ENCODE measurements around the gene SMIM35.
"Not testable (repeated sequence)": the region's sequence is repeated elsewhere in the genome, so short reads cannot be mapped to it uniquely, and the experiment has no call there.

The SMIM35 gene

DNA sequence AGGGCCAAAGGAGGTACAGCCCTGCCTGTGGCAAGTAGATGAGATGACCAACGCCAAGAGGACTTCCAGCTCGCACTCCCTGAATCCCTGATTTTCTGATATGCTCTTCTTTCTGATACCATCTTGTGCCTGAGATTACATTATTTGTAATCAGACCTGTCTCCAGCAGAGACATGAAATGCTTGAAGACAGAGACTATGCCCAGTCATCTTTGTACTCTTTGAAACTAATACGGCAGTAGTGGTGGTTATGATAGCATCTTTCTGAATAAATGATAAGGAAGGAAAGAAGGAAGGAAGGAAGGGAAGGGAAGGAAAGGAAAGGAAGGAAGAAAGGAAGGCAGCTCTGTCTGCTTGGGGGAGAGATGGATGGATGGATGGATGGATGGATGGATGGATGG, 72.7 kb downstream of the SMIM35 start:
- H3K9me3 ChIP-seq (ENCODE audit: control insufficient read depth, low read length), result no peaks in the 10 kb centered on the region
- H3K27me3 ChIP-seq (ENCODE audit: control insufficient read depth, insufficient read depth, low read length, poor library complexity, severe bottlenecking), result no peaks in the 10 kb centered on the region
- no peaks in the 10 kb centered on the region for H3K4me1 ChIP-seq (ENCODE audit: control insufficient read depth, insufficient read depth, low read length)
- H3K36me3 ChIP-seq (ENCODE audit: control insufficient read depth, insufficient read depth, low read length), result no peaks in the 10 kb centered on the region
- H3K27ac ChIP-seq (ENCODE audit: insufficient read depth, low read depth, low read length, poor library complexity, severe bottlenecking), result no peak overlapping the region
- WGBS, 2 experiments, result 97% methylated on average over 3 of the region's 3 CpGs
- no peak overlapping the region for H3K4me3 ChIP-seq (ENCODE audit: insufficient read depth, low read depth, low read length)

- 89% methylated on average over 7 of the region's 7 CpGs for WGBS, 2 experiments
- Histone ChIP-seq H3K27ac (ENCODE audit: insufficient read depth, low read depth, low read length, poor library complexity, severe bottlenecking) (no peak overlapping the region), H3K4me3 (ENCODE audit: insufficient read depth, low read depth, low read length) (no peak overlapping the region), H3K27me3 (ENCODE audit: control insufficient read depth, insufficient read depth, low read length, poor library complexity, severe bottlenecking) (no peaks in the 10 kb centered on the region), H3K4me1 (ENCODE audit: control insufficient read depth, insufficient read depth, low read length) (no peaks in the 10 kb centered on the region), H3K9me3 (ENCODE audit: control insufficient read depth, low read length) (no peaks in the 10 kb centered on the region), H3K36me3 (ENCODE audit: control insufficient read depth, insufficient read depth, low read length) (no peaks in the 10 kb centered on the region)
These were observed 74.6 kb downstream of the SMIM35 start for GRCh38 chr11:118012083-118012669.

DNA sequence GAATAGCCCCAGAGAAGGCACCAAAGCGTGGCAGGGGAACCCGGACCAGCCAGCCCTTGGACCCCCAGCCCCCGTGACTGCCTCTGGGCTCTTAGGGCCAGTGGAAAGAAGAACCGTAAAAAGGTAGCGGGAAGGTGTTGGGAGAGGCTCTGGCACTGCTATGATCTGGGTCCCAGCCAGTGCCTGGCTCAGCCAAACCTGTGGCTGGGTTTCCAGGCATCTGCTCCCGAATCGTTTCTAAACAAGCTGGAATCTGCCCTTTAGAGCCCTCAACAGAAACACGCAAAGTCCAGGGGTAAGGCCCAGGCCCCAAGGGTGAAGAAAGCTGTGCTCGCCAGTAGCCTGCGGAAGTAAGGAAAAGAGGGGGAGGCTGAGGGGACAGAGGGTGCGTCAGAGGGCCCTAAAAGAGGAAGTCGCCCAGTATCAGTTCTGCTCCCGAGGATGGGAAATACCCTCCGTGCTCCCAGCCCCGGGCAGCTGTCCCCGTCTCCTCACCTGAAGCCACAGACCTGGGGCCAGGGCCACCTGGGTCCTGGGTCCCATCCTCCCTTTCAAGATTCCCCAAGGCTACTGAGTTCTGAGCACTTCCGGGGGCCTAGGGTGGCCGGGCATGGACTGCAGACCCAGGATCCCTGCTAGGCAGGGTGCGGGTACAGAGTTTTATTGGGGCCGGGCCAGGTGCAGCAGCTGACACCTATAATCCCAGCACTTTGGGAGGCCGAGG, 75.9 kb downstream of the SMIM35 start:
- Histone ChIP-seq H3K4me1 (ENCODE audit: control insufficient read depth, insufficient read depth, low read length) (no peaks in the 10 kb centered on the region), H3K27ac (ENCODE audit: insufficient read depth, low read depth, low read length, poor library complexity, severe bottlenecking) (no peak overlapping the region), H3K36me3 (ENCODE audit: control insufficient read depth, insufficient read depth, low read length) (no peaks in the 10 kb centered on the region), H3K27me3 (ENCODE audit: control insufficient read depth, insufficient read depth, low read length, poor library complexity, severe bottlenecking) (no peaks in the 10 kb centered on the region), H3K4me3 (ENCODE audit: insufficient read depth, low read depth, low read length) (no peak overlapping the region), H3K9me3 (ENCODE audit: control insufficient read depth, low read length) (no peaks in the 10 kb centered on the region)
- 93 to 94% methylated on average over 21 of the region's 21 CpGs for WGBS, 2 experiments

DNA sequence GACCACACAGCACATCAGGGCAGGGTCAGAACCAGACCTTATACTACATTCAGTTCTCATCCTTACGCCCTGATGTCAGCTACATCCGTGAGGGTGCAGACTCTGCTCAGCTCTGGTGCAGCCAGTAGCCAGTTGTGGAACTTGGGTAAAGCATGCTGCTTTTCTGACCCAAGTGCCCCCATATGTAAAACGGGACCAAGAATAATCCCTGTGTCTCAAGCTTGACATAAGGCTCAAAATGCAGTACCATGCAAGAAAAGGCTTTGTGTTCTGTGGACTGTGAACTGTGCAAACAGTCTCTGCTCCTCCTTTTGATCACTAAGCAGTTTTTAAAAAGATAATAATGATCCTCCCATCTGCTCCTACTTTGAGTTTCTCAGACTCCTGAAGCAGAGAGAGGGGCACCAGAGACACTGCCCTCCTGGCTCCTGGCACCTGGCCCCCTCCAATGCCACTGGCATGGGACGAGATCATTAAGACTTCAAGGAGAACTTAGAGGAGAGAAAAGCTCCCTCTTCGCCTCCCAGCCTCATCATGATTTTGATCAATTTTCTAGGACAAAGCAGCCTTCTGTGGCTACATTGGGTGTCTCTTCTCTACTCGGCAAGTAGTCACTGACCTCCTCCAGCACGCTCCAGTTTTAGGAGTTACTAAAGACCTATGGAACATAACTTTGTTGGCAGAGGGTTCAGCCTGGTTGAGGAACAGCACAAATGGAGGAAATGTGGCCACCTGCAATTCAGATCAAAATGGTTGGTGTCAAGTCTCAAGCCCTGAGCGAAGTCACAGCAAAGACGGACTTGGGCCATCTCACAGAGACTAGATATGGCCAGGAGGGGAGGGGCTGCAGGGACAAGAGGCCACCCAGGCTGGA, 76.7 kb downstream of the SMIM35 start:
- Histone ChIP-seq H3K4me1 (ENCODE audit: control insufficient read depth, insufficient read depth, low read length) (no peaks in the 10 kb centered on the region), H3K27ac (ENCODE audit: insufficient read depth, low read depth, low read length, poor library complexity, severe bottlenecking) (no peak overlapping the region), H3K36me3 (ENCODE audit: control insufficient read depth, insufficient read depth, low read length) (no peaks in the 10 kb centered on the region), H3K4me3 (ENCODE audit: insufficient read depth, low read depth, low read length) (no peak overlapping the region), H3K27me3 (ENCODE audit: control insufficient read depth, insufficient read depth, low read length, poor library complexity, severe bottlenecking) (no peaks in the 10 kb centered on the region), H3K9me3 (ENCODE audit: control insufficient read depth, low read length) (no peaks in the 10 kb centered on the region)
- 92% methylated on average over 9 of the region's 9 CpGs for WGBS, 2 experiments

DNA sequence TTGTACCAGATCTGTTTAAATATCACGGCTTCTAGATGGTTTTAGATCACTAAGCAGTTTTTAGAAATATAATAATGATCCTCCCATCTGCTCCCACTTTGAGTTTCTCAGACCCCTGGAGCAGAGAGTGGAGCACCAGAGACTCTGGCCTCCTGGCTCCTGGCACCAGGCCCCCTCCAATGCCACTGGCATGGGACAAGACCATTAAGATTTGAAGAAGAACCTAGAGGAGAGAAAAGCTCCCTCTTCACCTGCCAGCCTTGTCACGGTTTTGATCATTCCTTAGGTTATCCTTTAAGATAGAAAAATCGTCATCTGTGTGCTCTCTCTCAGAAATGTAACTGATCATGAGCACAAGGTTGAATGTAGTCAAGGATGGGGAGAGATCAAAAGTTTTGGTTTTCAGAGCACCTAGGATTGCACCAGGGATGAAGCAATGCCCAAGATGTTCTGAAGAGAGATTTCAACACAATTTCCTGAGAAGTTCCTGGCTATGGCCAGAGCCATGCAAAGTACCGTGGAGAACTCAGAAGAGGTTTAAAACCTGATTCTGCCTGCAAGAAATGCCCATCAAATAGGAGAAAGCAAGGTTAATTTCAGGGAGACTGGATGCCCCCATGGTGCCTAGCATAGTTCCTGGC, 78.4 kb downstream of the SMIM35 start:
- no peaks in the 10 kb centered on the region for H3K27me3 ChIP-seq (ENCODE audit: control insufficient read depth, insufficient read depth, low read length, poor library complexity, severe bottlenecking)

GRCh38 chr11:118007563-118008270, 79.0 kb downstream of the SMIM35 start:
- H3K27ac ChIP-seq (ENCODE audit: insufficient read depth, low read depth, low read length, poor library complexity, severe bottlenecking); H3K9me3 ChIP-seq (ENCODE audit: control insufficient read depth, low read length); H3K27me3 ChIP-seq (ENCODE audit: control insufficient read depth, insufficient read depth, low read length, poor library complexity, severe bottlenecking); H3K4me3 ChIP-seq (ENCODE audit: insufficient read depth, low read depth, low read length); H3K36me3 ChIP-seq (ENCODE audit: control insufficient read depth, insufficient read depth, low read length); H3K4me1 ChIP-seq (ENCODE audit: control insufficient read depth, insufficient read depth, low read length): not testable (repeated sequence)
- WGBS, 2 experiments, result 92 to 93% methylated on average over 11 of the region's 11 CpGs

More for the DNA sequence above, 78.4 kb downstream of the SMIM35 start:
- Histone ChIP-seq H3K4me1 (ENCODE audit: control insufficient read depth, insufficient read depth, low read length) (no peaks in the 10 kb centered on the region), H3K27ac (ENCODE audit: insufficient read depth, low read depth, low read length, poor library complexity, severe bottlenecking) (no peak overlapping the region), H3K9me3 (ENCODE audit: control insufficient read depth, low read length) (no peaks in the 10 kb centered on the region), H3K4me3 (ENCODE audit: insufficient read depth, low read depth, low read length) (no peak overlapping the region), H3K36me3 (ENCODE audit: control insufficient read depth, insufficient read depth, low read length) (no peaks in the 10 kb centered on the region)
- WGBS, 2 experiments, result 91 to 95% methylated on average over 4 of the region's 4 CpGs

- H3K27me3 ChIP-seq (ENCODE audit: control insufficient read depth, insufficient read depth, low read length, poor library complexity, severe bottlenecking), result no peaks in the 10 kb centered on the region
- no peak overlapping the region for H3K27ac ChIP-seq (ENCODE audit: insufficient read depth, low read depth, low read length, poor library complexity, severe bottlenecking)
- WGBS, 2 experiments, result 85 to 94% methylated on average over 5 of the region's 5 CpGs
- peaks cover 8% of the 10 kb centered on the region for H3K4me1 ChIP-seq (ENCODE audit: control insufficient read depth, insufficient read depth, low read length)
- H3K36me3 ChIP-seq (ENCODE audit: control insufficient read depth, insufficient read depth, low read length), result no peaks in the 10 kb centered on the region
- no peaks in the 10 kb centered on the region for H3K9me3 ChIP-seq (ENCODE audit: control insufficient read depth, low read length)
- no peak overlapping the region for H3K4me3 ChIP-seq (ENCODE audit: insufficient read depth, low read depth, low read length)
These were observed 79.7 kb downstream of the SMIM35 start for GRCh38 chr11:118007040-118007439.

DNA sequence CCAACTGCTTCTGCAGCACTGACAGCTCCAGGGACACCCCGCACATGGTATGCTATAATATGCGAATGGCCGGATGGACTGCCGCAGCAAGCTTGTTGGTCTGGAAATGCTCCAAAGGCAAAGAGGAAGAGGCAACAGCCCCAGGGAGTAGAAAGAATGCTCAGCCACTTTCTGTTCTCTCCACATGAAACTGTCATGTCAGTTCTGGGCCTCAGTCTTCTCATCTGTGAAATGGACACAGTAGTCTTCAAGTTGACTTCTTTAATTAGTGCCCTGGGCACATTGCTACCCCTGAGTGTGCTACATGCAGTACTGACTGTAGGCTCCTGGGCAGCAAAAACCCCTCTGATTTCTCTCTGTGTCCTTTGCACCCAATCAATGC, 80.6 kb downstream of the SMIM35 start:
- H3K4me1 ChIP-seq (ENCODE audit: control insufficient read depth, insufficient read depth, low read length), result peaks cover 8% of the 10 kb centered on the region
- WGBS, 2 experiments, result 97% methylated on average over 4 of the region's 4 CpGs
- H3K4me3 ChIP-seq (ENCODE audit: insufficient read depth, low read depth, low read length), result no peak overlapping the region
- H3K27me3 ChIP-seq (ENCODE audit: control insufficient read depth, insufficient read depth, low read length, poor library complexity, severe bottlenecking), result no peaks in the 10 kb centered on the region
- H3K9me3 ChIP-seq (ENCODE audit: control insufficient read depth, low read length), result no peaks in the 10 kb centered on the region
- no peak overlapping the region for H3K27ac ChIP-seq (ENCODE audit: insufficient read depth, low read depth, low read length, poor library complexity, severe bottlenecking)
- H3K36me3 ChIP-seq (ENCODE audit: control insufficient read depth, insufficient read depth, low read length), result no peaks in the 10 kb centered on the region

DNA sequence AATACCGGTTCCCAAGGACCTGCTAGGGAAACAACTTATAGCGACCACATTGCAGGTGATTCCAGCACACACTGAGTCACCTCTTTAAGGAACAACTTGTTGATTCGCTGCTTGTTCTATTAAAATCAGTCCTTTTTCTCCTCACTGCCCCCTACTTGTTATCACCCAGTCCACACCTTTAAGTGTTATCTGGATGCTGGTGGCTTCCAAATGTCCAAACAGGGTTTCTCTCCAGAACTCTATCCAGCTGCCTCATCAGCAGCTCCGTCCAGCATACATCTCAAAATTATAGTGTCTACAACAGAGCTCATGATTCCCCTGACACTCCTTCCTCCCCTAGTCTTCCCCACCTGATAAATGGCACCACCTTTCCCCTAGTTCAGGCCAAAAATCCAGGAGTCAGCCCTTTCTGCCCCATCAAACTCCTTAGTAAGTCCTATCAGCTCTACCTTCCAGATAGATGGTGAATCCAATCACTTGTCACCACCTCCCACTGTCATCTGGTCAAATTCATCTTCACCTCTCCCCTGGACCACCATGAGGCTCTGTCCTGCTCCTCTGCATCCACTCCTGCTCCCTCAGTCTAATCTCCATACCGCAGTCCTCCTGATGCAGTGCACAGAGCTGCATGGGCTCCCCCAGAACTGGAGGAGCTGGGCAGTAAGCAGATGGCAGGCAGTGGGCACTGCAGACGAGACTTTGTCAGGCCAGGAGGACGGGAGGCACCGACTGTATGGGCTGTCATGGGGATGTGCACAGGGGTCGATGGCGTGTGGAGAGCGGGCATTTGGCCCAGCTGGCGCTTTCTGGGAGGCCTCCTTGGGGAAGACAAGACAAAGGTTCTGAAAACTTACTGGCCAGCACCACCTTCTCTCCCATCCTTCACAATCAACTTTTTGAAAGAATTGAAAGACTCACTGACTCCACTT, 81.3 kb downstream of the SMIM35 start:
- H3K9me3 ChIP-seq (ENCODE audit: control insufficient read depth, low read length), result no peaks in the 10 kb centered on the region
- no peak overlapping the region for H3K27ac ChIP-seq (ENCODE audit: insufficient read depth, low read depth, low read length, poor library complexity, severe bottlenecking)
- H3K4me1 ChIP-seq (ENCODE audit: control insufficient read depth, insufficient read depth, low read length), result peaks cover 8% of the 10 kb centered on the region
- no peaks in the 10 kb centered on the region for H3K36me3 ChIP-seq (ENCODE audit: control insufficient read depth, insufficient read depth, low read length)
- no peaks in the 10 kb centered on the region for H3K27me3 ChIP-seq (ENCODE audit: control insufficient read depth, insufficient read depth, low read length, poor library complexity, severe bottlenecking)
- WGBS, 2 experiments, result 88 to 90% methylated on average over 12 of the region's 12 CpGs
- H3K4me3 ChIP-seq (ENCODE audit: insufficient read depth, low read depth, low read length), result no peak overlapping the region

Measured in ectodermal cell (in vitro differentiated cells).